ENCODE results near the gene C2orf76.

C2orf76 gene

GRCh38 chr2:119290859-119291587 lies 75.6 kb downstream of the C2orf76 start:
- Histone ChIP-seq H3K27me3 (ENCODE audit: control insufficient read depth, insufficient read depth, low read length) (no peaks in the 10 kb centered on the region), H3K4me1 (ENCODE audit: control insufficient read depth, low read depth, low read length) (peaks cover 2% of the 10 kb centered on the region), H3K36me3 (ENCODE audit: control insufficient read depth, low read depth, low read length) (no peaks in the 10 kb centered on the region), H3K9me3 (ENCODE audit: control insufficient read depth, low read depth, low read length) (no peaks in the 10 kb centered on the region), H3K4me3 (ENCODE audit: low read length) (no peak overlapping the region), H3K27ac (ENCODE audit: low read length) (no peak overlapping the region), H3K9ac (ENCODE audit: low read length) (no peak overlapping the region)

- no peak overlapping the region for H3K9ac ChIP-seq (ENCODE audit: low read length)
- H3K27ac ChIP-seq (ENCODE audit: low read length) = no peak overlapping the region
- no peaks in the 10 kb centered on the region for H3K9me3 ChIP-seq (ENCODE audit: control insufficient read depth, low read depth, low read length)
- H3K27me3 ChIP-seq (ENCODE audit: control insufficient read depth, insufficient read depth, low read length) = no peaks in the 10 kb centered on the region
- no peaks in the 10 kb centered on the region for H3K36me3 ChIP-seq (ENCODE audit: control insufficient read depth, low read depth, low read length)
- peaks cover 2% of the 10 kb centered on the region for H3K4me1 ChIP-seq (ENCODE audit: control insufficient read depth, low read depth, low read length)
- H3K4me3 ChIP-seq (ENCODE audit: low read length) = no peak overlapping the region
Measured at GRCh38 chr2:119289642-119290041, 77.0 kb downstream of the C2orf76 start.

- Histone ChIP-seq H3K4me3 (ENCODE audit: low read length) (no peak overlapping the region), H3K4me1 (ENCODE audit: control insufficient read depth, low read depth, low read length) (peaks cover 2% of the 10 kb centered on the region), H3K36me3 (ENCODE audit: control insufficient read depth, low read depth, low read length) (no peaks in the 10 kb centered on the region), H3K27ac (ENCODE audit: low read length) (no peak overlapping the region), H3K9me3 (ENCODE audit: control insufficient read depth, low read depth, low read length) (no peaks in the 10 kb centered on the region), H3K27me3 (ENCODE audit: control insufficient read depth, insufficient read depth, low read length) (no peaks in the 10 kb centered on the region), H3K9ac (ENCODE audit: low read length) (no peak overlapping the region)
Measured at GRCh38 chr2:119289093-119289492, 77.5 kb downstream of the C2orf76 start.

- H3K9me3 ChIP-seq (ENCODE audit: control insufficient read depth, low read depth, low read length) = no peaks in the 10 kb centered on the region
- no peak overlapping the region for H3K9ac ChIP-seq (ENCODE audit: low read length)
- H3K27me3 ChIP-seq (ENCODE audit: control insufficient read depth, insufficient read depth, low read length) = no peaks in the 10 kb centered on the region
- no peaks in the 10 kb centered on the region for H3K36me3 ChIP-seq (ENCODE audit: control insufficient read depth, low read depth, low read length)
- H3K4me3 ChIP-seq (ENCODE audit: low read length) = no peak overlapping the region
- H3K4me1 ChIP-seq (ENCODE audit: control insufficient read depth, low read depth, low read length) = peaks cover 2% of the 10 kb centered on the region
- H3K27ac ChIP-seq (ENCODE audit: low read length) = no peak overlapping the region
Measured at GRCh38 chr2:119288576-119288975, 78.1 kb downstream of the C2orf76 start.

GRCh38 chr2:119286661-119287060 lies 80.0 kb downstream of the C2orf76 start:
- no peaks in the 10 kb centered on the region for H3K36me3 ChIP-seq (ENCODE audit: control insufficient read depth, low read depth, low read length)
- no peak overlapping the region for H3K4me3 ChIP-seq (ENCODE audit: low read length)
- peaks cover 2% of the 10 kb centered on the region for H3K4me1 ChIP-seq (ENCODE audit: control insufficient read depth, low read depth, low read length)
- no peaks in the 10 kb centered on the region for H3K9me3 ChIP-seq (ENCODE audit: control insufficient read depth, low read depth, low read length)
- no peak overlapping the region for H3K27ac ChIP-seq (ENCODE audit: low read length)
- H3K9ac ChIP-seq (ENCODE audit: low read length) = no peak overlapping the region
- H3K27me3 ChIP-seq (ENCODE audit: control insufficient read depth, insufficient read depth, low read length) = no peaks in the 10 kb centered on the region

GRCh38 chr2:119283873-119284331 lies 82.7 kb downstream of the C2orf76 start:
- Histone ChIP-seq H3K4me1 (ENCODE audit: control insufficient read depth, low read depth, low read length) (no peaks in the 10 kb centered on the region), H3K9me3 (ENCODE audit: control insufficient read depth, low read depth, low read length) (no peaks in the 10 kb centered on the region), H3K36me3 (ENCODE audit: control insufficient read depth, low read depth, low read length) (no peaks in the 10 kb centered on the region), H3K27ac (ENCODE audit: low read length) (no peak overlapping the region), H3K4me3 (ENCODE audit: low read length) (no peak overlapping the region), H3K27me3 (ENCODE audit: control insufficient read depth, insufficient read depth, low read length) (no peaks in the 10 kb centered on the region), H3K9ac (ENCODE audit: low read length) (no peak overlapping the region)

GRCh38 chr2:119282996-119283511 lies 83.6 kb downstream of the C2orf76 start:
- Histone ChIP-seq H3K27me3 (ENCODE audit: control insufficient read depth, insufficient read depth, low read length) (no peaks in the 10 kb centered on the region), H3K4me1 (ENCODE audit: control insufficient read depth, low read depth, low read length) (no peaks in the 10 kb centered on the region), H3K4me3 (ENCODE audit: low read length) (no peak overlapping the region), H3K9me3 (ENCODE audit: control insufficient read depth, low read depth, low read length) (no peaks in the 10 kb centered on the region), H3K27ac (ENCODE audit: low read length) (no peak overlapping the region), H3K36me3 (ENCODE audit: control insufficient read depth, low read depth, low read length) (no peaks in the 10 kb centered on the region), H3K9ac (ENCODE audit: low read length) (no peak overlapping the region)

- H3K4me3 ChIP-seq (ENCODE audit: low read length) = no peak overlapping the region
- no peak overlapping the region for H3K9ac ChIP-seq (ENCODE audit: low read length)
- H3K27me3 ChIP-seq (ENCODE audit: control insufficient read depth, insufficient read depth, low read length) = no peaks in the 10 kb centered on the region
- H3K36me3 ChIP-seq (ENCODE audit: control insufficient read depth, low read depth, low read length) = no peaks in the 10 kb centered on the region
- no peaks in the 10 kb centered on the region for H3K9me3 ChIP-seq (ENCODE audit: control insufficient read depth, low read depth, low read length)
- H3K27ac ChIP-seq (ENCODE audit: low read length) = no peak overlapping the region
- no peaks in the 10 kb centered on the region for H3K4me1 ChIP-seq (ENCODE audit: control insufficient read depth, low read depth, low read length)
Measured at GRCh38 chr2:119282146-119282995, 84.3 kb downstream of the C2orf76 start.

GRCh38 chr2:119280680-119281079 lies 86.0 kb downstream of the C2orf76 start:
- H3K4me1 ChIP-seq (ENCODE audit: control insufficient read depth, low read depth, low read length) = no peaks in the 10 kb centered on the region
- no peak overlapping the region for H3K27ac ChIP-seq (ENCODE audit: low read length)
- no peaks in the 10 kb centered on the region for H3K9me3 ChIP-seq (ENCODE audit: control insufficient read depth, low read depth, low read length)
- H3K4me3 ChIP-seq (ENCODE audit: low read length) = no peak overlapping the region
- no peaks in the 10 kb centered on the region for H3K36me3 ChIP-seq (ENCODE audit: control insufficient read depth, low read depth, low read length)
- H3K9ac ChIP-seq (ENCODE audit: low read length) = no peak overlapping the region
- H3K27me3 ChIP-seq (ENCODE audit: control insufficient read depth, insufficient read depth, low read length) = no peaks in the 10 kb centered on the region

- Histone ChIP-seq H3K9ac (ENCODE audit: low read length) (no peak overlapping the region), H3K4me3 (ENCODE audit: low read length) (no peak overlapping the region), H3K9me3 (ENCODE audit: control insufficient read depth, low read depth, low read length) (no peaks in the 10 kb centered on the region), H3K4me1 (ENCODE audit: control insufficient read depth, low read depth, low read length) (no peaks in the 10 kb centered on the region), H3K27ac (ENCODE audit: low read length) (no peak overlapping the region), H3K36me3 (ENCODE audit: control insufficient read depth, low read depth, low read length) (no peaks in the 10 kb centered on the region), H3K27me3 (ENCODE audit: control insufficient read depth, insufficient read depth, low read length) (no peaks in the 10 kb centered on the region)
Measured at GRCh38 chr2:119279666-119280065, 87.0 kb downstream of the C2orf76 start.

- H3K9me3 ChIP-seq (ENCODE audit: control insufficient read depth, low read depth, low read length) = no peaks in the 10 kb centered on the region
- H3K9ac ChIP-seq (ENCODE audit: low read length) = no peak overlapping the region
- H3K27me3 ChIP-seq (ENCODE audit: control insufficient read depth, insufficient read depth, low read length) = no peaks in the 10 kb centered on the region
Measured at GRCh38 chr2:119278946-119279345, 87.7 kb downstream of the C2orf76 start.

More at GRCh38 chr2:119278946-119279345, 87.7 kb downstream of the C2orf76 start:
- Histone ChIP-seq H3K4me1 (ENCODE audit: control insufficient read depth, low read depth, low read length) (no peaks in the 10 kb centered on the region), H3K27ac (ENCODE audit: low read length) (no peak overlapping the region), H3K4me3 (ENCODE audit: low read length) (no peak overlapping the region), H3K36me3 (ENCODE audit: control insufficient read depth, low read depth, low read length) (no peaks in the 10 kb centered on the region)
